HepG2 (cell line): Measurements from ENCODE around the gene HSPA14. TPM values are rescaled to one million over a fixed set of nuclear protein-coding genes. Genes with fewer than 3 reads are reported as not detected.

ENCODE experiments used
- ATF1 ChIP-seq: IDR thresholded peaks from 2 replicates; pipeline ENCODE4 v1.6.1; 2016; ENCODE audit warnings: mild to moderate bottlenecking, control low read depth
- EED ChIP-seq: sonication (generic); formaldehyde crosslinking; IDR thresholded peaks from 2 replicates; pipeline ENCODE4 v1.5.0; 2020; ENCODE audit warnings: mild to moderate bottlenecking, missing genetic modification reagents
- GABPA ChIP-seq, 2 experiments: IDR thresholded peaks; 2 replicates each; pipeline ENCODE4 v1.6.1; 2011 to 2016; ENCODE audit warnings: low read depth in 2 of 2, low read length in 1 of 2, missing biosample characterization in 1 of 2, missing genetic modification characterization in 1 of 2
- NCOA1 ChIP-seq: sonication (generic); formaldehyde crosslinking; IDR thresholded peaks from 2 replicates; pipeline ENCODE4 v1.9.0; 2021; ENCODE audit warnings: missing genetic modification reagents
- REXO4 ChIP-seq: sonication (generic); formaldehyde crosslinking; IDR thresholded peaks from 2 replicates; pipeline ENCODE4 v1.8.0; 2022; ENCODE audit warnings: missing genetic modification reagents, mild to moderate bottlenecking, borderline replicate concordance
- ZBTB38 ChIP-seq: sonication (generic); formaldehyde crosslinking; IDR thresholded peaks from 2 replicates; pipeline ENCODE4 v1.5.1; 2020; ENCODE audit warnings: mild to moderate bottlenecking, missing genetic modification reagents
- ZNF10 ChIP-seq: sonication (generic); formaldehyde crosslinking; IDR thresholded peaks from 2 replicates; pipeline ENCODE4 v1.4.0; 2020; ENCODE audit warnings: mild to moderate bottlenecking, low read depth, missing genetic modification reagents, borderline replicate concordance
- polyA plus RNA-seq, 8 experiments: library from polyadenylated mRNA; depleted of rRNA in 3 of 8; stranded (reverse) in 7 of 8; unstranded in 1 of 8; fragments of >200 nt; fragmentation: Illumina TruSeq in 4 of 8; extraction: Trizol in 4 of 8; gene quantifications; 2 replicates each; pipeline versions ENCODE4 v1.2.1 to v1.2.3, GENCODE V29; 2011 to 2016; ENCODE audit warnings: low read depth in 4 of 8, missing spikeins in 1 of 8, mixed read lengths in 1 of 8; ENCODE audit not compliant: insufficient read depth in 1 of 8
- total RNA-seq, 5 experiments: library from RNA; depleted of rRNA; stranded (reverse); fragments of >200 nt; fragmentation: Illumina TruSeq; extraction: Trizol; gene quantifications; 2 replicates each; pipeline ENCODE4 v1.2.3, GENCODE V29; 2016; ENCODE audit warnings: low read depth in 1 of 5
- TF ChIP-seq, protein P1 (sequence below), 2 experiments: sonication (generic) in 1 of 2; formaldehyde crosslinking in 1 of 2; IDR thresholded peaks; 2 replicates each; pipeline versions ENCODE4 v1.6.1 to v1.9.0; 2014 to 2022; ENCODE audit warnings: antibody characterized with exemption in 1 of 2, borderline replicate concordance in 1 of 2, inconsistent platforms in 1 of 2, low read depth in 1 of 2, missing genetic modification reagents in 1 of 2
- TF ChIP-seq, protein P2 (sequence below): sonication (generic); formaldehyde crosslinking; conservative IDR thresholded peaks from 2 replicates; pipeline ENCODE4 v1.4.0; 2020; ENCODE audit warnings: missing genetic modification reagents
- TF ChIP-seq, protein P3 (sequence below): sonication (generic); formaldehyde crosslinking; IDR thresholded peaks from 2 replicates; pipeline ENCODE4; 2020; ENCODE audit warnings: missing genetic modification reagents, mild to moderate bottlenecking, borderline replicate concordance
- TF ChIP-seq, protein P4 (sequence below): sonication (generic); formaldehyde crosslinking; IDR thresholded peaks from 2 replicates; pipeline ENCODE4 v1.4.0; 2020; ENCODE audit warnings: mild to moderate bottlenecking, missing genetic modification reagents
- TF ChIP-seq, protein P5 (sequence below): sonication (generic); formaldehyde crosslinking; IDR thresholded peaks from 2 replicates; pipeline ENCODE4 v1.8.1; 2023; ENCODE audit warnings: mild to moderate bottlenecking, moderate library complexity, missing genetic modification reagents
- TF ChIP-seq, protein P6 (sequence below): sonication (generic); formaldehyde crosslinking; IDR thresholded peaks from 2 replicates; pipeline ENCODE4 v1.5.1; 2020; ENCODE audit warnings: missing genetic modification reagents, mild to moderate bottlenecking, borderline replicate concordance

Gene HSPA14
- total and polyA plus RNA-seq, 2 of the 13 experiments (the other 11 are each of a cell fraction or from before 2014, with no cell fraction given) = 10.7 to 29.8 TPM

DNA sequence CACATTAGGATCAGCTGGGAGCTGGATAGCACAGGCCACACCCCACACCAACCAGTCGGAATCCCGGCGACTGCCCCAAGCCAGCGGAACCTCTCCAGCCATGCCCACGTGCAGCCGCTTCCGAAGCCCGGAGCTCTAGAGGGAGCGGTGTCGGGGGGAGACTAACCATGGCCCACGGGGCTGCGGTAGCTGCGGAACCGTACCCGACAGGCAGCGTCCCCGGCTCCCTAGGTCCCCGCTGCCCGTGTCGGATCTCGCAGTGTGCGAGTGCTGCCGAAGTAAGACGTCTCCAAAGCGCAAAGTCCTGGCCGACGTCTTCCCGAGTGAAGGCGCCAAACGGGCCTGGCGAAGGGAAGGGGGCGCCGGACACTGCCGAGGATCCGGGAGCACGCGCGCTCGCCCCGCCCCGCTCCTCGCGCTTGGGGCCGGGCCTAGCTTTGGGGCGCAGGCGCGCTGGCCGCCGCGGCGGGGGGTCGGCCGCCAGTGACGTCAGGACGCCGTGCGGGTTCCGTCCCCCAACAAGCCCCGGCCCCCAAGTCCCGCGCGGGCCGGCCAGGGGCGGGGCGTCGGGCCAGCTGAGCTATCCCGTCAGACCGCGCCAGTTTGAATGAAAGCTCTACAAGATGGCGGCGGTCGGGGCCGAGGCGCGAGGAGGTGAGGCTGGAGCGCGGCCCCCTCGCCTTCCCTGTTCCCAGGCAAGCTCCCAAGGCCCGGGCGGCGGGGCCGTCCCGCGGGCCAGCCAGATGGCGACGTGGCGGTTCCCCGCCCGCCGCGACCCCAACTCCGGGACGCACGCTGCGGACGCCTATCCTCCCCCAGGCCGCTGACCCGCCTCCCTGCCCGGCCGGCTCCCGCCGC is 40.4 kb downstream of the HSPA14 start, which contains the start of gene SUV39H2 (continued):
- TF ChIP-seq, protein P1, sequence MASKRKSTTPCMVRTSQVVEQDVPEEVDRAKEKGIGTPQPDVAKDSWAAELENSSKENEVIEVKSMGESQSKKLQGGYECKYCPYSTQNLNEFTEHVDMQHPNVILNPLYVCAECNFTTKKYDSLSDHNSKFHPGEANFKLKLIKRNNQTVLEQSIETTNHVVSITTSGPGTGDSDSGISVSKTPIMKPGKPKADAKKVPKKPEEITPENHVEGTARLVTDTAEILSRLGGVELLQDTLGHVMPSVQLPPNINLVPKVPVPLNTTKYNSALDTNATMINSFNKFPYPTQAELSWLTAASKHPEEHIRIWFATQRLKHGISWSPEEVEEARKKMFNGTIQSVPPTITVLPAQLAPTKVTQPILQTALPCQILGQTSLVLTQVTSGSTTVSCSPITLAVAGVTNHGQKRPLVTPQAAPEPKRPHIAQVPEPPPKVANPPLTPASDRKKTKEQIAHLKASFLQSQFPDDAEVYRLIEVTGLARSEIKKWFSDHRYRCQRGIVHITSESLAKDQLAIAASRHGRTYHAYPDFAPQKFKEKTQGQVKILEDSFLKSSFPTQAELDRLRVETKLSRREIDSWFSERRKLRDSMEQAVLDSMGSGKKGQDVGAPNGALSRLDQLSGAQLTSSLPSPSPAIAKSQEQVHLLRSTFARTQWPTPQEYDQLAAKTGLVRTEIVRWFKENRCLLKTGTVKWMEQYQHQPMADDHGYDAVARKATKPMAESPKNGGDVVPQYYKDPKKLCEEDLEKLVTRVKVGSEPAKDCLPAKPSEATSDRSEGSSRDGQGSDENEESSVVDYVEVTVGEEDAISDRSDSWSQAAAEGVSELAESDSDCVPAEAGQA (IDR thresholded peaks at IDR 0.05; ENCODE audit: low read depth) = peak; percentile 44; the same call in 1 of the 2 replicates
- TF ChIP-seq, protein P1 (CRISPR knock-in tag; IDR thresholded peaks at IDR 0.05; ENCODE audit: borderline replicate concordance) = no peak; the same call in none of the 2 replicates
- TF ChIP-seq EED (CRISPR knock-in tag) (no peak), ATF1 (CRISPR knock-in tag) (no peak), REXO4 (no peak), NCOA1 (CRISPR knock-in tag) (0 out of 2 replicates have a peak, but pooled peaks have one; percentile 59), ZBTB38 (CRISPR knock-in tag) (no peak), GABPA (IDR thresholded peaks at IDR 0.05; ENCODE audit: low read depth, low read length) (no peak; the same call in 1 of the 2 replicates), GABPA (CRISPR knock-in tag; IDR thresholded peaks at IDR 0.05; ENCODE audit: low read depth) (no peak; the same call in 1 of the 2 replicates), ZNF10 (CRISPR knock-in tag) (no peak)
- TF ChIP-seq, protein P2, sequence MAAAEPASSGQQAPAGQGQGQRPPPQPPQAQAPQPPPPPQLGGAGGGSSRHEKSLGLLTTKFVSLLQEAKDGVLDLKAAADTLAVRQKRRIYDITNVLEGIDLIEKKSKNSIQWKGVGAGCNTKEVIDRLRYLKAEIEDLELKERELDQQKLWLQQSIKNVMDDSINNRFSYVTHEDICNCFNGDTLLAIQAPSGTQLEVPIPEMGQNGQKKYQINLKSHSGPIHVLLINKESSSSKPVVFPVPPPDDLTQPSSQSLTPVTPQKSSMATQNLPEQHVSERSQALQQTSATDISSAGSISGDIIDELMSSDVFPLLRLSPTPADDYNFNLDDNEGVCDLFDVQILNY = peak; percentile 94
- TF ChIP-seq, protein P3, sequence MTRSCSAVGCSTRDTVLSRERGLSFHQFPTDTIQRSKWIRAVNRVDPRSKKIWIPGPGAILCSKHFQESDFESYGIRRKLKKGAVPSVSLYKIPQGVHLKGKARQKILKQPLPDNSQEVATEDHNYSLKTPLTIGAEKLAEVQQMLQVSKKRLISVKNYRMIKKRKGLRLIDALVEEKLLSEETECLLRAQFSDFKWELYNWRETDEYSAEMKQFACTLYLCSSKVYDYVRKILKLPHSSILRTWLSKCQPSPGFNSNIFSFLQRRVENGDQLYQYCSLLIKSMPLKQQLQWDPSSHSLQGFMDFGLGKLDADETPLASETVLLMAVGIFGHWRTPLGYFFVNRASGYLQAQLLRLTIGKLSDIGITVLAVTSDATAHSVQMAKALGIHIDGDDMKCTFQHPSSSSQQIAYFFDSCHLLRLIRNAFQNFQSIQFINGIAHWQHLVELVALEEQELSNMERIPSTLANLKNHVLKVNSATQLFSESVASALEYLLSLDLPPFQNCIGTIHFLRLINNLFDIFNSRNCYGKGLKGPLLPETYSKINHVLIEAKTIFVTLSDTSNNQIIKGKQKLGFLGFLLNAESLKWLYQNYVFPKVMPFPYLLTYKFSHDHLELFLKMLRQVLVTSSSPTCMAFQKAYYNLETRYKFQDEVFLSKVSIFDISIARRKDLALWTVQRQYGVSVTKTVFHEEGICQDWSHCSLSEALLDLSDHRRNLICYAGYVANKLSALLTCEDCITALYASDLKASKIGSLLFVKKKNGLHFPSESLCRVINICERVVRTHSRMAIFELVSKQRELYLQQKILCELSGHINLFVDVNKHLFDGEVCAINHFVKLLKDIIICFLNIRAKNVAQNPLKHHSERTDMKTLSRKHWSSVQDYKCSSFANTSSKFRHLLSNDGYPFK (CRISPR knock-in tag) = peak; percentile 38; the same call in 1 of the 2 replicates
- TF ChIP-seq, protein P4, sequence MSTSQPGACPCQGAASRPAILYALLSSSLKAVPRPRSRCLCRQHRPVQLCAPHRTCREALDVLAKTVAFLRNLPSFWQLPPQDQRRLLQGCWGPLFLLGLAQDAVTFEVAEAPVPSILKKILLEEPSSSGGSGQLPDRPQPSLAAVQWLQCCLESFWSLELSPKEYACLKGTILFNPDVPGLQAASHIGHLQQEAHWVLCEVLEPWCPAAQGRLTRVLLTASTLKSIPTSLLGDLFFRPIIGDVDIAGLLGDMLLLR (CRISPR knock-in tag) = peak; percentile 40; the same call in 1 of the 2 replicates
- TF ChIP-seq, protein P5, sequence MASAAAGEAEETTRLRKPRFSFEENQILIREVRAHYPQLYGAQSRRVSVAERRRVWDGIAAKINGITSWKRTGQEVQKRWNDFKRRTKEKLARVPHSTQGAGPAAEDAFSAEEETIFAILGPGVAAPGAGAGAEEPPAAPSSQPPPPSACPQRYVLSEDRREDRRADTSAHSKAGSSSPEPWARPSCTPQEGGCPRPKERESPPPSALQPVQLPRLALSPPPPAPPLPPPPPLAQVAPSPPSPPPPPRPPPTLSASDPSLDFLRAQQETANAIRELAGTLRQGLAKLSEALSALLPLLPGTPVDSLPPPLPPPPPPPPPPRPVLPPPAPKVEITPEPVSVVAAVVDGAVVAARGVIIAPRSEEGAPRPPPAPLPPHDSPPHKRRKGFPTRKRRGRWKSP (CRISPR knock-in tag) = peak; percentile 46; the same call in 1 of the 2 replicates
- TF ChIP-seq, protein P6, sequence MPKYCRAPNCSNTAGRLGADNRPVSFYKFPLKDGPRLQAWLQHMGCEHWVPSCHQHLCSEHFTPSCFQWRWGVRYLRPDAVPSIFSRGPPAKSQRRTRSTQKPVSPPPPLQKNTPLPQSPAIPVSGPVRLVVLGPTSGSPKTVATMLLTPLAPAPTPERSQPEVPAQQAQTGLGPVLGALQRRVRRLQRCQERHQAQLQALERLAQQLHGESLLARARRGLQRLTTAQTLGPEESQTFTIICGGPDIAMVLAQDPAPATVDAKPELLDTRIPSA = peak; percentile 69; the same call in 1 of the 2 replicates
